Measurements from ENCODE around the gene DMD.
"Not testable (repeated sequence)": the region's sequence is repeated elsewhere in the genome, so short reads cannot be mapped to it uniquely, and the experiment has no call there.

Gene DMD

GRCh38 chrX:33149085-33149484, 62.3 kb downstream of the DMD start:
- DNase-seq, result no peak

- DNase-seq, result no peak
These were observed 69.0 kb downstream of the DMD start for GRCh38 chrX:33142331-33142730.

- DNase-seq, result no peak
These were observed 72.6 kb downstream of the DMD start for GRCh38 chrX:33138677-33139249.

- no peak for DNase-seq
These were observed 77.2 kb downstream of the DMD start for GRCh38 chrX:33134164-33134563.

GRCh38 chrX:33133320-33133719, 78.0 kb downstream of the DMD start:
- DNase-seq, result no peak

GRCh38 chrX:33132569-33132968, 78.8 kb downstream of the DMD start:
- no peak for DNase-seq

GRCh38 chrX:33129607-33130006, 81.7 kb downstream of the DMD start:
- DNase-seq, result no peak

GRCh38 chrX:33128048-33128805, 83.1 kb downstream of the DMD start:
- DNase-seq, result no peak

GRCh38 chrX:33126469-33126868, 84.9 kb downstream of the DMD start:
- DNase-seq, result no peak

- no peak for DNase-seq
These were observed 101.5 kb downstream of the DMD start for GRCh38 chrX:33109858-33110257.

GRCh38 chrX:33106737-33107136, 104.6 kb downstream of the DMD start:
- no peak for DNase-seq

- DNase-seq, result no peak
These were observed 116.3 kb downstream of the DMD start for GRCh38 chrX:33095079-33095478.

GRCh38 chrX:33087411-33087810, 123.9 kb downstream of the DMD start:
- DNase-seq, result no peak

GRCh38 chrX:33086886-33087285, 124.5 kb downstream of the DMD start:
- no peak for DNase-seq

- DNase-seq, result no peak
These were observed 129.0 kb downstream of the DMD start for GRCh38 chrX:33082371-33082770.

GRCh38 chrX:33078273-33078672, 133.1 kb downstream of the DMD start:
- no peak for DNase-seq

GRCh38 chrX:33073660-33074059, 137.7 kb downstream of the DMD start:
- DNase-seq, result not testable (repeated sequence)

- DNase-seq, result no peak
These were observed 145.9 kb downstream of the DMD start for GRCh38 chrX:33065415-33065814.

- DNase-seq, result no peak
These were observed 149.3 kb downstream of the DMD start for GRCh38 chrX:33062041-33062440.

- DNase-seq, result no peak
These were observed 158.3 kb downstream of the DMD start for GRCh38 chrX:33053001-33053400.

GRCh38 chrX:33045882-33046281, 165.5 kb downstream of the DMD start:
- no peak for DNase-seq

- no peak for DNase-seq
These were observed 166.1 kb downstream of the DMD start for GRCh38 chrX:33045245-33045644.

- DNase-seq, result no peak
These were observed 170.2 kb downstream of the DMD start for GRCh38 chrX:33041141-33041540.

GRCh38 chrX:33032700-33033099, 178.6 kb downstream of the DMD start:
- no peak for DNase-seq

GRCh38 chrX:33014949-33015348, 196.4 kb downstream of the DMD start:
- DNase-seq, result no peak
